HCT116 (cell line): Measurements from ENCODE around the gene ARPC1B. TPM values are rescaled to one million over a fixed set of nuclear protein-coding genes. Genes with fewer than 3 reads are reported as not detected.
"Not testable (repeated sequence)": the region's sequence is repeated elsewhere in the genome, so short reads cannot be mapped to it uniquely, and the experiment has no call there.

ENCODE experiments used
- ATAC-seq: fragments of 200-7000 bp; cut with Tn5 transposase; 2 replicates; pipeline ENCODE4 v1.9.1; 2020; ENCODE audit warnings: mild to moderate bottlenecking, moderate library complexity
- BruUV-seq: library from RNA; stranded (reverse); fragments of 400-500 nt; replicated peaks from 2 replicates; lab custom pipeline; 2021; lab: Mats Ljungman, UMichigan
- CTCF ChIA-PET: fragments of 300-600 bp; sonication (Branson Sonifier 250); formaldehyde crosslinking; loops from one replicate; lab custom pipeline; 2021; ENCODE audit warnings: antibody characterized with exemption; lab: Charles Lee
- POLR2A ChIA-PET: fragments of 300-600, 350-600 bp; sonication (Branson Sonifier 250); formaldehyde crosslinking; loops from one replicate; lab custom pipeline; 2021; ENCODE audit warnings: antibody characterized with exemption; lab: Charles Lee
- RAD21 ChIA-PET, 2 experiments: fragments of 300-600 bp; sonication (Branson Sonifier 250); formaldehyde crosslinking; loops; one replicate each; lab custom pipeline; 2023; ENCODE audit warnings: low total read pairs in 2 of 2; ENCODE audit not compliant: uncharacterized antibody in 2 of 2, unreplicated experiment in 2 of 2, low non-redundant PET in 1 of 2; lab: Charles Lee
- DNase-seq: peaks from one replicate; pipeline ENCODE4 v3.0.0-alpha.2; 2010; ENCODE audit warnings: low read depth, low spot score
- H2AFZ ChIP-seq: fragments of 200-600 bp; shearing (Covaris generic), sonication (generic); 2 replicates; pipeline ENCODE4 v1.6.1; 2017; ENCODE audit warnings: low read depth, mixed run types, mixed read lengths, antibody characterized with exemption, low read length; ENCODE audit not compliant: poor library complexity, severe bottlenecking
- H3K27ac ChIP-seq: 2 replicates; pipeline ENCODE4 v1.5.1; 2012; ENCODE audit warnings: low read depth, low read length
- H3K27me3 ChIP-seq: fragments of 200-600 bp; sonication (generic); 2 replicates; pipeline ENCODE4 v1.6.1; 2016; ENCODE audit warnings: mixed run types, low read length, mixed read lengths; ENCODE audit not compliant: insufficient read depth
- H3K36me3 ChIP-seq, 2 experiments: fragments of 200-500 bp in 1 of 2; fragments of 200-600 bp in 1 of 2; sonication (Bioruptor generic) in 1 of 2; sonication (generic) in 1 of 2; 2 replicates each; pipeline versions ENCODE4 v1.5.1 to v1.6.1; 2014 to 2016; ENCODE audit warnings: low read length in 2 of 2, inconsistent platforms in 1 of 2, mixed read lengths in 1 of 2, mixed run types in 1 of 2; ENCODE audit not compliant: insufficient read depth in 2 of 2, control insufficient read depth in 1 of 2
- H3K4me1 ChIP-seq, 2 experiments: fragments of 200-600 bp in 1 of 2; sonication (generic) in 1 of 2; 2 replicates each; pipeline versions ENCODE4 v1.5.1 to v1.6.1; 2012 to 2017; ENCODE audit warnings: low read length in 2 of 2, inconsistent platforms in 1 of 2, mild to moderate bottlenecking in 1 of 2, mixed read lengths in 1 of 2, mixed run types in 1 of 2, moderate library complexity in 1 of 2; ENCODE audit not compliant: insufficient read depth in 2 of 2, control insufficient read depth in 1 of 2
- H3K4me2 ChIP-seq: fragments of 200-600 bp; sonication (generic); 2 replicates; pipeline ENCODE4 v1.6.1; 2017; ENCODE audit warnings: mixed run types, low read length, mixed read lengths
- H3K4me3 ChIP-seq, 2 experiments: fragments of 200-600 bp in 1 of 2; sonication (generic) in 1 of 2; replicated peaks in 1 of 2; 2 replicates each; pipeline ENCODE4 v1.5.1; 2011 to 2016; ENCODE audit warnings: low read length in 2 of 2, control low read depth in 1 of 2, low read depth in 1 of 2, mild to moderate bottlenecking in 1 of 2, mixed read lengths in 1 of 2, mixed run types in 1 of 2
- H3K79me2 ChIP-seq: fragments of 200-600 bp; sonication (generic); 2 replicates; pipeline ENCODE4 v1.6.1; 2017; ENCODE audit warnings: mild to moderate bottlenecking, mixed run types, low read length, moderate library complexity, mixed read lengths; ENCODE audit not compliant: insufficient read depth
- H3K9ac ChIP-seq: fragments of 200-600 bp; sonication (generic); 2 replicates; pipeline ENCODE4 v1.6.1; 2016; ENCODE audit warnings: low read length, mixed read lengths
- H3K9me2 ChIP-seq: fragments of 200-600 bp; sonication (generic), shearing (Covaris generic); 2 replicates; pipeline ENCODE4 v1.6.1; 2017; ENCODE audit warnings: mixed run types, mild to moderate bottlenecking, moderate library complexity; ENCODE audit not compliant: insufficient read depth
- H3K9me3 ChIP-seq, 2 experiments: fragments of 200-500 bp in 1 of 2; fragments of 200-600 bp in 1 of 2; sonication (Bioruptor generic) in 1 of 2; sonication (generic) in 1 of 2; 2 replicates each; pipeline ENCODE4 v1.6.1; 2014 to 2017; ENCODE audit warnings: low read length in 2 of 2, mixed read lengths in 2 of 2, inconsistent platforms in 1 of 2, low read depth in 1 of 2, mild to moderate bottlenecking in 1 of 2, mixed run types in 1 of 2, moderate library complexity in 1 of 2; ENCODE audit not compliant: control insufficient read depth in 1 of 2, insufficient read depth in 1 of 2
- H4K20me1 ChIP-seq: fragments of 200-600 bp; sonication (generic), shearing (Covaris generic); 2 replicates; pipeline ENCODE4 v1.6.1; 2017; ENCODE audit warnings: mixed run types, mild to moderate bottlenecking, moderate library complexity; ENCODE audit not compliant: insufficient read depth
- CBX3 ChIP-seq: IDR thresholded peaks from 2 replicates; pipeline ENCODE4 v1.6.1; 2012; ENCODE audit warnings: low read depth
- CTCF ChIP-seq, 3 experiments: fragments of 200-600 bp in 1 of 3; sonication (generic) in 1 of 3; IDR thresholded peaks in 2 of 3; conservative IDR thresholded peaks in 1 of 3; 2 replicates each; pipeline ENCODE4 v1.5.1; 2012 to 2017; ENCODE audit warnings: low read depth in 2 of 3, low read length in 2 of 3, antibody characterized with exemption in 1 of 3, borderline replicate concordance in 1 of 3, control low read depth in 1 of 3, mild to moderate bottlenecking in 1 of 3, mixed read lengths in 1 of 3, mixed run types in 1 of 3, moderate library complexity in 1 of 3; ENCODE audit not compliant: insufficient read depth in 1 of 3
- REST ChIP-seq: IDR thresholded peaks from 2 replicates; pipeline ENCODE4 v1.6.1; 2012; ENCODE audit warnings: low read depth
- SIN3A ChIP-seq: IDR thresholded peaks from 2 replicates; pipeline ENCODE4 v1.6.1; 2012; ENCODE audit warnings: low read depth
- intact Hi-C: fragments of 100-400 bp; cut with micrococcal nuclease; formaldehyde crosslinking; loops from 2 replicates; pipeline ENCODE4 v1.10.0; 2022
- total RNA-seq: library from RNA; stranded (reverse); gene quantifications from one replicate; pipeline ENCODE4 v1.2.1, GENCODE V29; 2021; ENCODE audit not compliant: unreplicated experiment

Gene ARPC1B
- total RNA-seq, 1 experiment from 2014 or later: 192 TPM

- TF ChIP-seq REST (no peak), CBX3 (no peak), CTCF (IDR thresholded peaks at IDR 0.05 in 2 of 3, conservative IDR thresholded peaks at IDR 0.05 in 1 of 3; ENCODE audit: borderline replicate concordance in 1 of 3, insufficient read depth in 1 of 3, low read depth in 2 of 3, low read length in 2 of 3) (no peak), SIN3A (no peak)
These were observed 30.4 kb upstream of the ARPC1B start (continued) for GRCh38 chr7:99344061-99344647.

GRCh38 chr7:99350641-99351040, 23.9 kb upstream of the ARPC1B start:
- H3K79me2 ChIP-seq, BruUV-seq, H3K9ac ChIP-seq, DNase-seq, intact Hi-C loops, H3K4me3 ChIP-seq, H3K4me2 ChIP-seq, RAD21 ChIA-PET, H3K27me3 ChIP-seq, H4K20me1 ChIP-seq, H3K9me2 ChIP-seq, H3K9me3 ChIP-seq, H3K4me1 ChIP-seq, H2AFZ ChIP-seq, ATAC-seq, POLR2A ChIA-PET, CTCF ChIA-PET, H3K27ac ChIP-seq: not testable (repeated sequence)
- H3K36me3 ChIP-seq: peaks cover 29 to 33% of the 10 kb centered on the region in 2 experiments; a peak in 3 of 4 replicates
